ENCODE data around the gene DGKD.

Gene DGKD

DNA sequence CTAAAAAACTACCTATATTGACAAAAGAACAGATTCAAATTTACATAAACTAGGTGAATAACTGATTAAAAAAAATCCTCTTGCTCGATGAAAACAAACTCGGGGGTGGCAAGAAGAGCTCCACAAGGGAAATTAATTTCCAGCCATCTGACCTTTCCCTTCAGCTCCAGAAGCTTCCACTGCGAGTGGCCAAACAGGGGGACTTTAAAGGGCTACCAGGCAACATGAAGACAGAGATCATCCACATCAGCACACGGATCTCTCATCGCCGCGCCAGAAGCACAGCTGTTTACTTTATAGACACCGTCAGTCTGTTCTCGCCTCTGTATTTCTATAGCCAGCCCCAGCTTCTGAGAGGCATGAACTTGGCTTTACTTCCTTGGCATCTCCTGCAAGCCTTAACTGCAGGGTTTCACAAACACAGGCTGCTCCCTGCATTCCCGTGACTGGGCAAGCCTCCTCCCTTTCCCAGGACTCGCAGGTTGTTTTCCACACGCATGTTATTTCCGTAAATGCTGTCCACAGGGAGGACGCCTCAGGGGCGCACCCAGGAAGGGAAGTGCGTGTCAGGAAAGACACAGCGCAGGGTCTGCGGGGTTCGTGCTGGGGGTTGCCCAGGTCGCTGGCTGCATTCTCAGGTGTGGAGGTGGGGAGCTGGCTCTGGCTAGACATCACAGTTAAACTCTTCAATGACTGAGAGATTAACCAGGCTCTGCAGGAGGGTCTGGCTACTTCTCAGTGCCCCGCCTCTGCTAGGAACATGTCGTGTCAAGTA lies 127.3 kb downstream of the DGKD start:
- no peak for DNase-seq

DNA sequence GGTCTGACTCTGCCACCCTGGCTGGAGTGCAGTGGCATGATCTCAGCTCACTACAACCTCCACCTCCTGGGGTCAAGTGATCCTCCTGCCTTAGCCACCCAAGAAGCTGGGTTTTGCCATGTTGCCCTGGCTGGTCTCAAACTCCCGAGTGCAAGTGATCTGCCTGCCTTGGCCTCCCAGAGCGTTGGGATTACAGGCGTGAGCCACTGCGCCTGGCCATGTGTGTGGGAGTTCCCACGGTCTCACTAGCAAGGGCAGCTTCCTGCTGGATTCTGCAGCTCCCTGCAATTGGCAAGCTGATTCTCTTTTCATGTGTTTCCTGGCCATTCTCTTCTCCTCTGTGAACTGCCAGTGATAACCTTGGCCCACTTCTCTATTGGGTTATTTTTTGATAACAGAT lies 128.3 kb downstream of the DGKD start:
- no peak for DNase-seq

DNA sequence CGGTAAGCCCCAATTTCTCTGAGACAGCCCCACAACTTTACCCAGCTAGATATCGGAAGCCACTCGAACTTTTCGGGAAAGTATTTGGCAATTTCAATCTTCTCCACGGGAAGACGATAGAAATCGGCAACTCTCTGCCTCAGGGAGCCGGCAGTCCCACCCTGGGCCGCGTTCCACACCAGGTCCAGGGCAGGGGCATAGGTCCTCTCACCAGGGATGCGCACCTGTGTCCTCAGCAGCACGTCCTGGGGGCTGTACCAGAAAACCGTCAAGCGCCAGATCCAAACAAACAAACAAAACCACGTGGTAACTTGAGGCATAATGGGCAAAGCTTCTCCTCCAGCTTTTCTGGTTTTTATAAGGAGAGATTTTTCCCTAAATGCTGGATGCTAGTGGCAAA lies 131.4 kb downstream of the DGKD start:
- DNase-seq = no peak

- DNase-seq = no peak
Measured at GRCh38 chr2:233486357-233486756, 132.1 kb downstream of the DGKD start.

- no peak for DNase-seq
Measured at GRCh38 chr2:233486778-233487552, 132.7 kb downstream of the DGKD start.

GRCh38 chr2:233487748-233488345 lies 133.6 kb downstream of the DGKD start:
- no peak for DNase-seq

DNA sequence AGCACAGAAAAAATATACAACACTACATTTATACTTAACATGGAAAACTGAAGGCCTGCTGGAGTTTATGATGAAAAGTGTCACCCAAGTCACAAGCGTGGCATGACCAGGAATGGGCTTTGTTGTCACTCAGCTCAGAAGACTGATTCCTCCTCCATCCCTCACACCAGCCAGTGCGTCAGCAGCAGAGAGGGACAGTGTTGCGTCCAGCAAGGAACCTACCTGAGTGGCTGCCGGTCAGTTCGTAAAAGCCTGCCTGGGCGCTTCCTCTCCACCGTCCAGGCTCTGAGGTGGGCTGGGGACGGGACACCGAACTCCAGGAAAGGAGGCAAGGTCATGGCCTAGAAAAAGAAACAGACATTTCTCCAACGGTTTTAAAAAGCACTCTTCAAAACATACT lies 134.8 kb downstream of the DGKD start:
- no peak for DNase-seq

DNA sequence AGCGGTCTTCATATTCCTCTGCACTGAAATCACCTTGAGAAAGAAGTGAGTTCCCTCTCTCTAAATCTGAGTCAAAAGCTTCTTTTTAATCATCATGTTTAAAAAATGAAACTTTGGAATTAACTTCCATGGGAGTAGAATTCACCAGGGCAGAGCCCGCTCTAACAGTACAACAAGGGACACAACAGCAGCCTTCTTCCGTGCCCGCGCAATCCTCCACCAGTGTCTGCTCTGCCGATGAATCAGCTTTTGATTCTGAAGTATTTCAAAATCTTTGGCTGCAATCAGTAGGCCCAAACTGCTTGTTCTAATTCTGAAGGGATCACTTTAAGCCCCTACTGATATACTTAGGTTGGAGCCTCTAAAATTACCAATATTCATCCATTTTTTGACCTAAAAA lies 135.4 kb downstream of the DGKD start:
- DNase-seq = no peak

DNA sequence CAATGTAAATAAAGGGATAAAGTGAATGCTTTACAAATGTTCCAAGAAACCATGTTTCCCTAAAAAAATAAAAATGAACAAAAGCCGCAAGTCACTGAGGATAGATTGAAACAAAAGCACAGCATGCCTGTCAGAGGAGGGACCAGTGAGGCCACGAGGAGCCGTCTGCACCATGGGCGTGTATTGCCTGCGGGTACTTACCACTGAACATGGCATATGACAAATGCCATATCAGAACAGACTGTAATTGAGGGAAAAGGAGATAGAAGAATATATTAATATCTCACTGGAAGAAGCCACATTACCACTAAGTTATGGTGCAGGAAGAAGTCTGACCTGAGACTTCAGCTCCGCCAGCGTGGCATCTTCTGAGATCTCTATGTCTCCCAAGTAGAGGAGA lies 136.5 kb downstream of the DGKD start:
- DNase-seq = no peak

- no peak for DNase-seq
Measured at GRCh38 chr2:233491326-233491725, 137.0 kb downstream of the DGKD start.

GRCh38 chr2:233492078-233492477 lies 137.8 kb downstream of the DGKD start:
- DNase-seq = no peak

DNA sequence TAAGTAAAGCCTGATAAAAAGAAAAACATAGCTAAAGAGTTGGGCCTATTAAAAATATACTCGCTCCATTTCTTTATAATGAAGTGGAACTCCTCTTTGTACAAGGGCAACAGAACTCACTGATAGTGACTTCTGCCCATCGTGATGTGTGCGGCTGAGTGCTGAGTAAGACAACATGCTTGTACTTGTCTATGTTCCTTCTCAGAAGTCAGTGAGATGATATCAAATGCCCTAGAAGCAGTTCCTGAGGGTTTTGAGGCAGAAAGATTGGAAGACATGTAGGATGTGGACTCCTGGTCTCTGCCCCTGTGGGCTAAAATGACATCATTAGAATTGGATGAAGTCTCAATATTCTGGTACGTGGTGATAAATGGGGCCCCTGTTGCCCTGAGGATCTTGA lies 138.5 kb downstream of the DGKD start:
- DNase-seq = no peak

DNA sequence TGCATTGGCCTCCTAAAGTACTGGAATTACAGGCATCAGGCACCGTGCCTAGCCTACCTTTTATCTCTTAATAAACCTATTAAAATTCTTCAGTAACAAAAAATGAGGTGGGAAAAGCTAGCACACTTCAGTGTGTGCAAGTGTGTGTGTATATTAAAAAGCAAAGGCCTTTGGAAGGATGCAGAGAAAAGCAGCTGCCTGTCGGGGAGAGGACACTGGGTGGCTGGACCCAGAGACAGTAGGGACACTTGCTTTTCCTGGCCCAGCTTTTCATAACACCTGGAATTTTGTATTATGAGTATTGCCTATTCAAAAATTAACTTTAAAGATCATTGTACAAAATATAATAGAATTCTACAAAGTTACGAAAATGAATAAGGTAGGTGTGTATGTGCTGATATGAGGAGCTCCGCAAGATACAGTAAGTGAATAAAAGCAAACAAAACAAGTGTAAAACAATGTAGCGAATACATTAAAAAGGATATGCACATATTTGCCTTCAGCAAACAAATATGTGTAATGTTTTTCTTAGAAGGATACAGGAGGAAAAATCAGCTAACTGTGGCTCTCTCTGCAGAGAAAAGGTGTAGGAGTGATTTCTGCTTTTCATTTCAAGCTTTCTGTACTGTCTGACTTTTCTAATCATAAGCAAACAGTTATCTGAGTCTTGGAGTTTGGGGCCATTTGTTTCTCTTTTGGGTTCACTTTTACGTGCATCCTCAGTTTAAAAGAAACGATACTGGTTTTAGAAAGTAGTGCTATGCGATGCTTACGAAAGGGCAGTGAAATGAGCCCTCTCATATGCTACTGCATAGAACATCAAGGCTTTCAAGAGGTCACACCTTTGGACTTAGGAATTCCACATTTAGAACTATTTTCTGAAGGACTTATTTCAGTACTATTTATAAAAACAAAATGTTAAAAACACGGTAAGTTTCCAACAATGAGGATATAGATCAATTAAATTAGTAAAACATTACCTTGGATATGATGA lies 141.5 kb downstream of the DGKD start:
- DNase-seq = no peak

GRCh38 chr2:233497692-233498091 lies 143.4 kb downstream of the DGKD start:
- DNase-seq = no peak

- DNase-seq = no peak
Measured at GRCh38 chr2:233498126-233498525, 143.8 kb downstream of the DGKD start.

DNA sequence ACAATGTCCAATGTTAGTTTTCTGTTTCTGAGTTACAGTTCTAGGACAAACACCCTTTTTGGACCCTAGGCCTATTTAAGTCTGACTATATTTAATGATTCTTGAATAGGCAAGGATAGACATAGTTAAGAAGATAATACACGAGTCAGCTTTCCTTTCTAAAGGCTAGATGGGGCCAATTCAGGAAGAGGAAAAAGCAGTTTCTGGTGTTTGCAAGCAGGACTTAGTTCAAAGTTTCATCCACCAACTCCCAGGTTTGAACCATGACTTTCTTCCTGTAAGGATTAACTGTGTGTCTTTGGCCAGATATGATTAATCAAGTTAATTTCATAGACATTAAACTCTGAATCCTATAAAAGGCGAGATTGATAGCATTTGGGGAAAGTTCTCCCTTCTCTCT lies 145.6 kb downstream of the DGKD start:
- DNase-seq = no peak

GRCh38 chr2:233501198-233502076 lies 147.1 kb downstream of the DGKD start:
- DNase-seq = no peak

DNA sequence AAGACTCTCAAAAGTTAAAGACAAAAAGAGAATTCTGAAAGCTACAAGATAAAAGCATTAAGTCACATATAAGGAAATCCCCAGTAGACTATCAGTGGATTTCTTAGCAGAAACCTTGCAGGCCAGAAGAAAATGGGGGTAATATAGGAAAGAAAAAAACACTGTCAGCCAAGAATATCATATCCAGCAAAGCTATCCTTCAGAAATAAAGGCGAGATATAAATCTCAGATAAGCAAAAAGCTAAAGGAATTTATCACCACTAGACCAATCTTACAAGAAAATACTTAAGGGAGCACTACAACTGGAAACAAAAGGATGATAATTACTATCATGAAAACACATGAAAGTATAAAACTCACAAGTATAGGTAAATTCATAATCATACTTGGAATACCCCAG lies 149.2 kb downstream of the DGKD start:
- DNase-seq = no peak

DNA sequence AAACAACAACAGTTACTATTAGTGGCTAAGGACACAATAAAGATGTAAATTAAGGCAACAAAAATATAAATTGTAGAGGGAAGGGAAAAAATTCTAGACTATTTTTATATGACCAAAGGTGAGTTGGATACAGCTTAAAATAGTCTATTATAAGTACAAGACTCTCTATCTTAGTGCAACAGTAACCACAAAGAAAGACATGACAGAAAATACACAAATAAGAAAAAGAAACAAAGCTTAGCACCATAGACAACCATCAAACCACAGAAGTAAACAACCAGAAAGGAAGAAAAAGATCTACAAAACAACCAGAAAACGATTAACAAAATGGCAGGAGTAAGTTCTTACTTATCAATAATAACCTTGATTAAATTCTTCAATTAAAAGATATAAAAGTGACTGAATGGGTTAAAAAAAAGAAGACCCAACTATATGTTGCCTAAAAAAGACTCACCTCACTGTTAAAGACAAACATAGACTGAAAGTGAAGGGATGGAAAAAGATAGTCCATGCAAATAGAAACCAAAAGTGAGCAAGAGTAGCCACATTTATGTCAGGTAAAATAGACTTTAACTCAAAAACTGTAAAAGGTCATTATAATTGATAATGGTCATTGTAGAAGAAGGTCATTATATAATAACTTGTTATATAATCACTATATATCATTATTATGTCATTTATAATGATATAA lies 149.8 kb downstream of the DGKD start:
- no peak for DNase-seq

DNA sequence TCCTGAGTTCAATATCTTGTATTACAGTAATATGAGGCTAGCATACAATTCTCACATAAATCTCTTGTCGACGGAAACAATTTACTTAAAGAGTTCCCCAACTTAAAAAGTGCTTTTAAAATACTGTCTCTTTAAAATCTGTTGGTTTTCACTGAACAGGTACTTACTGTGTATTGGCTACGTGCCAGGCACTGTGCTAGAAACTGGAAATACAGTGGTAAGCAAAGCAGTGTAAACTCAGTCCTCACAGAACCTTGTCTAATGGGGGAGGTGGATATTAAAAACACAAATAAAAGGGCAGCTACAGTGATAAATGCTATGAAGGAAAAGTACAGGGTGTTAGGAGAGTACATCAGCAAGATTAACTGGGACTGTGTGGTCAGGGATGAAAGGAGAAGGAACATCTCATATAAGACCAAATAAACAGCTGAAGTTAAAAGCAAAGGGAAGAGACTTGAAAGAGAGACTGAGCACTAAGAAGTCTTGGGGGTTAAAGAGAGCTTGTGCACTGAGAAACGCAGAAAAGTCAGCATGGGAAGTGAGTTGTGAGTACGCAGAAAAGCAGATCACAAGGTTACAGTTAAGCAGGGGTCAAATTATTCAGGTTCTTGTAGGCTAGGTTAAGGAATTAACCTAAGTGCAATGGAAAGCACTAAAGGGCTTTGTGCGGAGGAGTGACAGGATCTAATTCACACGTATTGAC lies 159.8 kb downstream of the DGKD start:
- no peak for DNase-seq
